NCI-H2029 treated with DMSO at 0.1 percent for 48 hours (cell line): Measurements from ENCODE around the gene GJB4.
A peak's percentile ranks its signal among the peaks of the same experiment; 100 is the strongest.
"Not testable (repeated sequence)": the region's sequence is repeated elsewhere in the genome, so short reads cannot be mapped to it uniquely, and the experiment has no call there.

Experiments
- DNase-seq: peaks from one replicate; lab custom pipeline; 2025; lab: John Stamatoyannopoulos, UW

Gene GJB4

DNA sequence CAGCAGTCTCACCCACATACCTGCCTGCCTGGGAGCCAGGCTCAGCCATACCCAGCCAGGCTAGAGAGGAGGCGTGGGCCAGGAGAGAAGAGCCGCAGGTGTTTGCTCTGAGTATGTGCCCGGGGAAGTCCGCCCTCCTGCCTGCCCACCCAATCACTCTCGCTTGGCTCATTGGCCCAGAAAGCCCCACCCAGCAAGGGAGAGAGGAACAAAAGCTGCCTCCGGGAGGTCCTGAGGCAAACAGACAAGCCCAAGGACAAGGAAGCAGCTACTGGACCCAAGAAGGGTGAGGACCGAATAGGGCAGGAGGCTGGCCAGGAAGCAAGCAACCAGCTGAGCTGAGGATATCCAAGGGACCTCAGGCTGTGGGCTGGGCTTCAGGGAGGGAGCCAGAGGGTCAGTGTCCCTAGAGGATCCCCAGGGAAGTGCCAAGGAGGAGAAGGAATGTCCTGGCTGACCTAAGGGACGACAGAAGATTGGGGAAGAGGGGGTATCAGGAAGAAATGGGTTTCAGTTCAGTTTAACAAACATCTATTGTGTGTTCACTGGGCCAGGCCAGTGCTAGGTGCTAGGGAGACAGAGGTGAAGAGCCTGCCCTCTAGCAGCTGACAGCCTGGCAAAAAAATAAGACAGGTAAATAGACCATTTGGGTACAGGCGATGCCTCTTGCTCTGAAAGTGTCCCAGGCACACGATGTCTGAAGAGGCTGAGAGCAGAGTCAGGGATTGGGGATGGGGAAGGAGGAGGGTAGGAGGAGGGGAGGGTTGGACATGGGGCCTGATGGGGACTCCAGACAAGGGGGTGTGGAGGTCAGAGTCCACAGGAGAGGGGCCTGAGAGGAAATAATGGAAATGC lies at the start of gene GJB4:
Gene GJB4, plus strand, starts transcription at position 238 of the 855 bp plus-strand sequence. CDS start 1,515 bp downstream, outside the sequence.
- no peak for DNase-seq

DNA sequence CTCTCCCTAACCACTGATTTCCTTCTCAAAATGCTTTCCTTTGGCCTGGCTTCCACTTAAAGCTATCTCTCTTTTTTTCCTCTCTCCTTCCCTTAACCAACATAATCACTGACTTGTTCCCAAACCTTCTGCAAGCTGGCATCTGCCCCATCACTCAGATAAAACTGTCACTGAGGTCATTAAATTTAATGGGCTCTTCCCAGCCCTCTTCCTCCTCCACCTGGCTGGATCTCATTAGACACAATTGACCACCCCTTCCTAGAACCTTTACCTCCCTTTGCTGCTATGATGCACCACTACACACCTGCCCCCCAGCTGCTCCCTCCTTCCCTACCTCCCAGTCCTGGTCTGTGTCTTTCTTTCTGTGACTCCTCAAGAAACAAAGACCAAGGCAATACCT lies 48.7 kb upstream of the GJB4 start:
- no peak for DNase-seq

DNA sequence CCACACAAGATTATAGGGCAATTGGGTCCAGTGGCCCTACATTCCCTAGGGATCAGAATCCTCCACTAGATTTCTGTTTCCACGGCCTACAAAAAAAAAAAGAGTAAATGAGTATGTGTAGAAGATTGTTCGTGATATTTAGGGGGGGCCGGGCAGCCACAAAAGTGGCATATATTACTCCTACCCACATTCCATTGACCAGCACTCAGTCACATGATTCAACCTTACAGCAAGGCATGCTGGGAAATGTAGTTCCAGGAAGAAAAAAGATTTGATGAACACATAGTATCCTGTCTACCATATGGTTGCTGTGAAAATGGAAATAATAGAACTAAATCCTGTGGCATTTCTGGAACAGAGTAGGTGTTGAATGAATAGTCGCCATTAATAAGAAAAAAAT lies 48.1 kb upstream of the GJB4 start:
- DNase-seq, result no peak

DNA sequence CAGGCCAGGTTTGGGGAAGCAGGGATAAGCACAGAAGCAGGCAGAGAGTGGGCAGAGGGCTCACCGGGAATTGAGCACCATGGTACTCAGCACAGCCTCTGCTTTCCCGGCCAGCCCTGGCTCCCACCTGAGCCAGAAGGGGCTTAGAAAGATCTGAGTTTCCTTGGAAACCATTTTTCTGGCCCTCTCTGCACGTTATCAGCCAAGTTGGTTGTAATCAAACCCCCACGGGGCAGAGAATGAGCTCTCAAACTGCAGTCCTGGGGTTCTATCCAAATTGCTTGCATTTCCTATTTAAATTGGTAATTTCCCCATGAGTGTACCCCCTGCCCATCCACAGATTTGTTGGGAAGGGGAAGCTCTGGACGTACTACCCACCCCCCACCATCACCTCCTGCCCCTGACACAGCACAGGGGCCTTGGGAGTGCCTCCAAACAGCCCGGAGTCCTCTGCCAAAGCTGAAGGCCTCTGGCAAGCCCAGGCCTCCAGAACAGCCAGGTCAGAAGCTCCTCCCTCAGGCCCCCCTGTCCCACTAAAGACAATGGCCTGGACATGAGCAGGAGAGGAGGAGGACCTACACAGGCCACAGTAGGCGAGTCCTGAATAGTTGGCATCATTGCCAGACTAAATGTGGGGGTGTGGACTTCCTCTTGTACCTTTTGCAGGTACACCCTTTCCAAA lies 47.4 kb upstream of the GJB4 start:
- DNase-seq, result no peak

DNA sequence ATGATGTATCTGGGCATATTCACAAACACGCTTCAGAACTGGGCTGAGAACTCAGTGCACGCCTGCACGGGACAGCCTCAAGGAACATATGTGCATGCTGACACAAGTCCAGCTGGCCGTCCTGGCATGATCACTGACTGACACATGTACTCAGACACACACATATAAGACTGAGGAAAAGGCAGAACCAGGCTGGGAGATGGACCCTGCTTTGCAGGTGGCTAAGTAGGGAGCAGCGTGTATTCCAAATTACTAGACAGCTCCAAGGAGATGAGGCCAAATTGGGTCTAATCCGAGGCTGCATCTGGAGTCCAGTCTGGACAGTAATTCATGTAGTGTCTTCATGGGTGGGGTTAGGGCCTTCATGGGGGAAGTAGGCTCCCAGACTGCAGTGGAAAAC lies 46.1 kb upstream of the GJB4 start:
- DNase-seq, result no peak

DNA sequence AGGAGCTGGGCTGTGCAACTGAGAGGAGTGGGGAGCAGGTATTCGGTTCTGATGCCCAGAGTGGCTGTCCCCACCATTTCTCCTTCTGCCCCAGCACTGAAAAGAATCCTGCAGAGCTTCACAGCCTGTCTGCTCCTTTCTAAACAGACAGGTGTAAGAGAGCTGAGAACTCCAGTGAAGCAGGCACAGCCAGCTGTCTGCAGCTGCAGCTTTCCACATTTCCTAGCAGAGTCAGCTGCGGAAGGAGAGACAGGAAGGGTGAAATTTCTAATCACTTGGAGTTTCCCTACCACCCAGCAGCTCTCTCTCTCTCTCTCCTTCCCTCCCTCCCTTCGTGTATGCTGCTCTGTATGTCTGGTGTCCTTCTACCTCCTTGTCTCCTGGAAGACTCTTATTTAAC lies 45.2 kb upstream of the GJB4 start:
- DNase-seq, result no peak

DNA sequence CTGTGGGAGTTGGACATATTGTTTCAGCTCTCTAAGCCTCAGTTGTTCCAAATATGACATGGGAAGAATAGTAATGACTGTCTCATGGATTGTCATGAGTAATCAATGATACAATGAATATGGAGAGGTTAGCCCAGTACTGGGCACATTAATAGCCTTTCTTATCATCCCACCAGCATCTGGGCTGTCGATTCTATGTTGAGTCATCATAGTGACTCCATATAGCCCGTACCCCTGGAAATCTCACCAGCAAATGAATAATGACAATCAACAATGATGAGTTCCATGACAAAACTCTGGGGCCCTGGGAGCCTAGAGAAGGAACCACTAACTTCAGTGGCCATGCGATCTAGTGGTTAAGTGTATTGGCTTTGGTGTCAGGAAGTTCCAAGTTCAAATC lies 44.4 kb upstream of the GJB4 start:
- DNase-seq, result no peak

DNA sequence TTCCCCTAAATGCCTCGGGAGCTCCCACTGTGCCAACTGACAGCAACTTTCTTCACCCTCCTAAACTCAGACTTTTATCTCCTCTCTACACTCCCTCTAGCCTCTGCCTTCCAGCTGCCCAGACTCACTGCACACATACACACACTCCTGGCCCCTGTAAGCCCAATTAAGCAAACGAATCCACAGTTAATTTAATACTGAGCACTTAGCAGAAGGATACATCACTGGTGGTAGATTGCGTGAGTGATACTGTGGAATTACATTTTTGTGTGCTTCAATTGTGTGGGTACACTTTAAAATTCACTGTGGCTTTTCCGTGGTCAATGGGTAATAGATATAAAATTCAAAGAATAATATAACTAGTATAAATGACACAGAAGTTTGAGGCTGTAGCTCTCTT lies 38.3 kb upstream of the GJB4 start:
- no peak for DNase-seq

DNA sequence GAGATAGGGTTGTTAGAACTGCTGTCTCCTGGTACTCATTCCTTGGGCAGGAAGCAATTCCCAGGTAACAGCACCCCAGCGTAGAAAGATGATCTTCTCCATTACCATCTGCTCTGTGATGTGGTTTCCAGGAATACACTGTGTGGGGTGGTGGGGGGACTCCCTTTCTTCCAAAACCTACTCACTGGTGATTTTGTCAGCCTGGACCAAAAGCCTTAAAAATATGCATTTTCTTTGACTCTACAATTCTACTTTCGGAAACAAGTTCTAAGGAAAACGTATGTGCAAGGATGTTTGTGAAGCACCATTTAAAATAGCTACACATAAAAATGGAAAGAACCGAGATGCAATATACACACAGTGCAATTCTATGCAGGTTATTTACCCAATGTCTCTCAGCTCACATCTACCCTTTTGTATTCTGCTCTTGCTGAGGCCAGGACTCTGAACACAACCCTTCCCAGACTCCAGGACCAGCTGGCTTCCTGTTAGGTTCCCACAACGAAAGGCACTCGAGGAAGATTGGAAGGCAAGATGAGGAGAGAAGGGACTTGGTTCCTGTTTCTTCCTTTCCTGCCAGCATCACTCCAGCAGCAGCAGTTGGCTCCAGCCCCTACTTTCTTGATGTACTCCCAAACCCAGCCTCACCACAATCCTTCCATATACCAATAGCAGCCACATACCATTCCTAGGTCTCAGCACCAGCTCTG lies 37.7 kb upstream of the GJB4 start:
- no peak for DNase-seq

DNA sequence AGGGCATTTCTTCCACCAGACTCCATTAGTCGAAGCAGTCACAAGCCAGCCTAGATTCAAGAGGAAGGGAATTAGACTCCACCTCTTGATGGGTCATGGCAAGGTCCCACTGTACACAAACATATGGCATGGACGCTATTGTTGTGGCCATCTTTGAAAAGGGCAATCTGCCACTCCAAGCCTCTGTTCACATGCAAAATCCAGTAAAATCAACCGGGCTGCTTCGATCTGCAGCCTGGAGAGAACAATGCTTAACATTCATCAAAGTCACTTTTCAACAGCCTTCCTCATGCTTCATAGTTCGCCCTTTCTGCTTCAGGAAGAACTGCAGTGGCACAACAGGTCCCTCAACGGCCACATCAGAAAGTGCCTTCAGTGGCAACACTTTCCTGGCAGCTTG lies 32.7 kb upstream of the GJB4 start:
- no peak for DNase-seq

DNA sequence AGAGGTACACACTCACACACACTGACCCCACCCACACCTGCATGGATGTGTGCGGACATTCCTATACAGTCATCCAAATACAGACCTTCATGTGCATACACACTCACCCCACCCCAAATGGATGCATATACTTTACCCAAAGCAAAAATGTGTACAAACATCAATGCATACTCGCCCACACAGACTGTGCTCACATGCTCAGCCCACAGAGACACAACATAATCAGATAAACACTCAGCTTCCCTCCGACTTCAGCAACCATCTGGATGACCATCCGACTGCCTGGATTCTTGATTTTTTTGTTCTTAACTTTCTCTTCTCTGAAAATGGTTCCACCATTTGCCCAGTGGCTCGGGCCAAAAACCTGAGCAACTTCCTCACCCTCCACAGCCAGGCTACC lies 29.1 kb upstream of the GJB4 start:
- DNase-seq, result no peak

DNA sequence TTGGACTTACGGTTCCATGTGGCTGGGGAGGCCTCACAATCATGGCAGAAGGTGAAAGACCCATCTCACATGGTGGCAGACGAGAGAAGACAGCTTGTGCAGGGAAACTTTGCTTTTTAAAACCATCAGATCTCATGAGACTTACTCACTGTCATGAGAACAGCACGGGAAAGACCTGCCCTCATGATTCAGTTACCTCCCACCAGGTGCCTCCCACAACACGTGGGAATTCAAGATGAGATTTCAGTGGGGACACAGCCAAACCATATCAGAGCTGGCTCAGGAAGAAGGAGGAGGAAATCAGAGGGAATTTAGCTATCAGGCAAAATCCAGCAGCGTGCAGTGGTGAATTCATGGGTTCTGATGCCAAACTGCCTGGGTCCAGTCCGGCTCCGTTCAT lies 26.7 kb upstream of the GJB4 start:
- DNase-seq, result not testable (repeated sequence)

DNA sequence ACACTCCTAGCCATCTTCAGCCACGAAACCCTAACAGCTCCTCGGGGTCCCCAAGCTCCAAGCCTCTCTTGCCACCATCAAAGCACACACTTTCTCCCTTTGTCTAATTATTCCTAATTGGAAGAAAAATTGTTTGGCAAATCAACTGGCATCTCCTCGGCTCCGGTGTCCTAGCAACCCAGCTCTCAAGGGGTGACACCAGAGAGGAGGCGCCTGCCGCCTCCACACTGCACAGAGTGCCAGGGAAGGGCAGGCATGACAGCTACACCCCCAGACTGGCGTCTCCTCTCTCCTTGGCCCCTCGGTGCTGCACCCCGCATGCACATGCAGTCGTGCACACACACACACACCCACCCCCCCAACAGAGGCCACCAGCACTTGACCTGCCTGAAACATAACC lies 22.8 kb upstream of the GJB4 start:
- DNase-seq, result no peak

DNA sequence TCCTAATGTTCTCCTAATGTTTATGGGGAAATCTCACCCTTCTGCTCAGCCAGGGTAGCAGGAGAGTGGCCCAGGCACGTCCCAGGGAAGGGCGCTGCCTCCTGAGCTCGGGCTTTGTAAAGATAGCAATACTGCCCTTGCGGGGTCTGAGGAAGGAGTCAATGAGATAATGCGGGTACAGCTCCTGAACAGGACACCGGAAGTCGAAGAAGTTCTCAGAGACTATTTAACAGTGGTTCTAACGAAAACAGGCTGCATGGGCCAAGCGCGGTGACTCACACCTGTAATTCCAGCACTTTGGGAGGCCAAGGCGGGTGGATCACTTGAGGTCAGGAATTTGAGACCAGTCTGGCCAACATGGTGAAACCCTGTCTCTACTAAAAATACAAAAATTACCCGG lies 22.3 kb upstream of the GJB4 start:
- DNase-seq, result not testable (repeated sequence)

DNA sequence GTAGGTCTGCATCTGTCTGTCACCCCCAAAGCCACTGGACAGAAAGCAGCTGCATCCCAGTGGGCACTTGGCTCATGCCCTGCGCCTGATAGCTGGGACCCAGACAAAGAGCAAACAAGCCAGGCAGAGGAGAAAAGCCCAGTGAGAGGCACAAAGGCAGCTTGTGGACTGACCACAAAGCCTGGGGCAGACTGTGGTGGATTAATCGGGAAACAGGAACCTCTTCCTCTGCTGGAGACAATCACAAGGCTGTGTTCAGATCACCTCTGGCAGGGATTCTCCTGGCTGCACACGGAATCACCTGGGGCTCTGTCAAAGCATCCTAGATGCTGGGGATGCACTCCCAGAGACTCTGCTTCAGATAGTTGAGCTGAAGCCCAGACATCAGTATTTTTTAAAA lies 19.9 kb upstream of the GJB4 start:
- DNase-seq, result no peak

DNA sequence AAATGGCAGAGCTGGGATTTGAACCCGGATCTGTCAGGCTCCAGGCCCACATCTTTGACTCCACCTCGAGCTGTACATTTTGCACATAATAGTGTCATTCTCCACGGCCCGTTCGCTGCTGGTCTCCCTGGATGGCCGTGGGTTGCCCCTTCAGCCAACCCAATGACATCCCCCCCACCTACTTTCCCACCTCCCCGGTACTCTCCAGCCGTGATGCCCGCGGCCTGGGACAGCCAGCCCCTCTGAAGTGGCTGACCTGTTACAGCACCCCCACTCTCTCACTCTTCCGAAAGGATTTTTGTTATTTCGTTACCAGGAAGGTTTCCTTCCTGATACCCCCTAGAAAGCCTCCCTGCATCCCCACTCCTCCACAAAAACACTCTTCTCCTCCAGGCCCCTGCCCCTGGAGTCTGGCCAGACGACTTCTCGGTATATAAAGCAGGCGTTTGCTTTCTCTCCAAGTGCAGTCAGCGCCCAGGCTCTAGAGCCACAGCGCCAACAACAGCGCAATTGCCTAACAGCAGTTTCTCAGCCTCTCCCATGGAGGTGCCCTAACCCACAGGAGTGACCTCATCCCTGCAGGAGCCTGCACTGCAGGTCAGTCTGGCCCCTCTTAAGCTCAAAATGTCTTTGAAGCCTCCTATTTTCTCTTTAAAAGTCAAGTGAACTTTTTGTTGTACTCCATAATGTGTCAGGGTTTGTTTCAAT lies 19.2 kb upstream of the GJB4 start:
- DNase-seq, result no peak

DNA sequence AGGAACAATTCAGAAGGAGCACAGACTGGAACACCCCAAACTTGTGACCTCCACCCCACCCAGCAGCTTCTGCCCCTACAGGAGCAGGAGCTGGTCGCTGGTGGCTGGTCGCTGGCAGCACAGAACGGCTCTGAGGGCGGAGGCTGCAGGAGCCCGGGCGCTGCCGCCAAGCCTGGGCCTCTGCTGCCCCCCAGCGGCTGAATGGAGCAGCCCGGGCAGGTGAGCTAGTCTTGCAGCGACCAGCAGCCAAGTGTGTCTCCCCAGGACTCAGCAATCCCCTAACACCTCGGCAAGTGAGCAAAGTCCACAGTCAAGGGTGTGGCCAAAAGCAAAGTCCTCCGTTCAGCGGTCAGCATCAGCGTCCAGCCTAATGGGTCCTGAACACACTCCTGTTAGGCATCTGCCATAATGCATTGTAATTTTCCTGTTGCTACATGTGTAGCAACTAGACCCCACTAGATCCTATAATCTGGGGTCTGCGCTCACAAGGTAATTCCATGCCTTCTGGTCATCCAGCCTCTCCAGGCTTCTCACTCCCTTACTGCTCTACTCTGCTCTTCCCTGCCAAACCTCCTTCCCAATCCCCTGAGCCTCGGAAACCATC lies 16.8 kb upstream of the GJB4 start:
- DNase-seq, result peak; percentile 27

DNA sequence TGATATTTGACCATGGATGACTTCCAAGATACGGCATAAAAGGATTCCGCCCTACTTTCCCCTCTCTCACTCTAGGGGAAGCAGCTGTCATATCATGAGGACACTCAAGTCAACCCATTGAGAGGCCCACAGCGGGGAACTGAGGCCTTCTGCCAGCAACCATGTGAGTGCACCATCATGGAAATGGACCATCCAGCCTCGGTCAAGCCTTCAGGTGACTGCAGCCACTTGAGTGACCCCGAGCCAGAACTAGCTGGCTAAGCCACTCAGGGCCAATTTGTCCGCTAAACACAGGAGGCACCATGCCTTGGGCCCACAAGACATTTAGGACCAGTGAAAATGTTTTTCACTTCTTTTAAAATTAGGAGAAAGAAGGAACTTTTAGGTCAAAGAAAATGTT lies 15.8 kb upstream of the GJB4 start:
- no peak for DNase-seq

DNA sequence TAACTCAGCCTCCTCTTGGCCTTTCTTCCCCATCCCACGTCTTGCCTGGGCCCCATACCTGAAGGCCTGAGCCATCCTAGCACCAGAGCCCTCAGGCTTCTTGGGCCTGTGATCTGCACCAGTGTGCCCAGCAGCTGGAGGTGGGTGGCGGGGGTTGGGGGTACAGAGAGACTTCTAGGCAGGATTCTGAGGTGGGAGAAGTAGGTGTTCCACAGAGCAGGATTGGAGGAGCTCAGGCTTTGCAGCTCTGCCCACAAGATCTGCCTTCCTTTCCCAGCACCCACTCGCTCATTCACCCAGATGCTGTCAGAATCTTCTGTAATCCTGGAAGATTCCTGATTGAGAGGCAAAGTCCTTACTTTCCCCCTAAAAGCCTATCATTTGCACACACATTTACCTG lies 14.7 kb upstream of the GJB4 start:
- no peak for DNase-seq

DNA sequence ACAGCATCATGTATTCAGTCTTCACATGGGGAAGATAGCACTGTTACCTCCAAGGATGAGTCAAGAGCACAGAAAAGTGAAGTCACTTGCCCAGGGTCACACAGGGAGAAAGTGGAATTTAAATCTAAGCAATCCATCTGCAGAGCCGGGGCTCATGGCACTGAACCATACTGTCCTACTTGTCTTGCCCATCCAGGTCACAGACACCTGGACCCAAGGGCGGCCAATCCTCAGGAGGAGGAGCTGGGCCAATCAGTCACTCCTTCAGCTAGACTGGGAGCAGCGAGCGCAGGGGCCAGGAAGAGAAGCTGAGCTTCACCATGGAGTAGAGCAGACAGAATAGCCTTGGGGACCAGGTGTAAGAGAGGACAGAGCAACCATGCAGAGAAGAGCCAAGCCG lies 13.9 kb upstream of the GJB4 start:
- DNase-seq, result no peak

DNA sequence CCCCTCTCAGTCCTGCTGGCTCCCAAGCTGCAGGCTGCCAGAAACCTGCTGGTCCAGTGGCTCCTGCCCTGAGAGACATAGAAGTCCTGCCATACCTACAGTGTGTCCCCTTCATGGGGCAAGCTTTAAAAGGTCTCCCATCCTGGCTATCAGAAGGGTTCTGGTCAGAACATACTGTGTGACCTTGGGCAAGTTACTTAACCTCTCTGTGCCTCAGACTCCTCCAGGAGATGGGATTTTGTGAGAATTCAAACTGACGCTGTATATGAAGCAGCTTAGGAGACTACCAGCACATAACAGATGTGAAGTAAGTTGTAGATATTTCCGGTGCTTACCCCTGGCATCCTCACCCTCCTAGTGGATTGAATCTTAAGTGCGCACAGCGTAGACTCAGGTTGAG lies 13.4 kb upstream of the GJB4 start:
- DNase-seq, result no peak
